ENCODE measurements around the gene VPS51. TPM values are rescaled to one million over a fixed set of nuclear protein-coding genes. Genes with fewer than 3 reads are reported as not detected.

The VPS51 gene
- total and polyA plus RNA-seq, 2 of the 13 experiments (the other 11 are each of a cell fraction or from before 2014, with no cell fraction given): 76.3 to 90.6 TPM

- TF ChIP-seq, protein P1, sequence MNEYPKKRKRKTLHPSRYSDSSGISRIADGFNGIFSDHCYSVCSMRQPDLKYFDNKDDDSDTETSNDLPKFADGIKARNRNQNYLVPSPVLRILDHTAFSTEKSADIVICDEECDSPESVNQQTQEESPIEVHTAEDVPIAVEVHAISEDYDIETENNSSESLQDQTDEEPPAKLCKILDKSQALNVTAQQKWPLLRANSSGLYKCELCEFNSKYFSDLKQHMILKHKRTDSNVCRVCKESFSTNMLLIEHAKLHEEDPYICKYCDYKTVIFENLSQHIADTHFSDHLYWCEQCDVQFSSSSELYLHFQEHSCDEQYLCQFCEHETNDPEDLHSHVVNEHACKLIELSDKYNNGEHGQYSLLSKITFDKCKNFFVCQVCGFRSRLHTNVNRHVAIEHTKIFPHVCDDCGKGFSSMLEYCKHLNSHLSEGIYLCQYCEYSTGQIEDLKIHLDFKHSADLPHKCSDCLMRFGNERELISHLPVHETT (CRISPR knock-in tag; conservative IDR thresholded peaks at IDR 0.05): no peak
- TF ChIP-seq ZNF547 (CRISPR knock-in tag; IDR thresholded peaks at IDR 0.05) (no peak), ZBTB43 (CRISPR knock-in tag; conservative IDR thresholded peaks at IDR 0.05) (no peak), ATF2 (CRISPR knock-in tag; IDR thresholded peaks at IDR 0.05) (no peak), ZNF510 (CRISPR knock-in tag; IDR thresholded peaks at IDR 0.05; ENCODE audit: low read depth) (no peak), NR2F6 (IDR thresholded peaks at IDR 0.05) (no peak), NR2F6 (CRISPR knock-in tag; IDR thresholded peaks at IDR 0.05) (no peak), ZNF616 (CRISPR knock-in tag; IDR thresholded peaks at IDR 0.05; ENCODE audit: low read depth) (no peak), ZFP36L2 (CRISPR knock-in tag; IDR thresholded peaks at IDR 0.05) (no peak), ZNF564 (CRISPR knock-in tag; IDR thresholded peaks at IDR 0.05) (no peak), HES4 (CRISPR knock-in tag; IDR thresholded peaks at IDR 0.05; ENCODE audit: borderline replicate concordance) (no peak), KLF12 (CRISPR knock-in tag; IDR thresholded peaks at IDR 0.05; ENCODE audit: borderline replicate concordance) (0 out of 2 replicates have a peak, but pooled peaks have one; percentile 40), TBX2 (CRISPR knock-in tag; IDR thresholded peaks at IDR 0.05; ENCODE audit: borderline replicate concordance) (peak; percentile 33; the same call in 1 of the 2 replicates), ZNF382 (CRISPR knock-in tag; IDR thresholded peaks at IDR 0.05; ENCODE audit: borderline replicate concordance) (no peak), MIXL1 (CRISPR knock-in tag; IDR thresholded peaks at IDR 0.05) (no peak), MXD1 (CRISPR knock-in tag; IDR thresholded peaks at IDR 0.05) (no peak), ZFAT (CRISPR knock-in tag; conservative IDR thresholded peaks at IDR 0.05) (no peak), KDM6A (CRISPR knock-in tag; IDR thresholded peaks at IDR 0.05; ENCODE audit: low read depth) (no peak)
- TF ChIP-seq, protein P2, sequence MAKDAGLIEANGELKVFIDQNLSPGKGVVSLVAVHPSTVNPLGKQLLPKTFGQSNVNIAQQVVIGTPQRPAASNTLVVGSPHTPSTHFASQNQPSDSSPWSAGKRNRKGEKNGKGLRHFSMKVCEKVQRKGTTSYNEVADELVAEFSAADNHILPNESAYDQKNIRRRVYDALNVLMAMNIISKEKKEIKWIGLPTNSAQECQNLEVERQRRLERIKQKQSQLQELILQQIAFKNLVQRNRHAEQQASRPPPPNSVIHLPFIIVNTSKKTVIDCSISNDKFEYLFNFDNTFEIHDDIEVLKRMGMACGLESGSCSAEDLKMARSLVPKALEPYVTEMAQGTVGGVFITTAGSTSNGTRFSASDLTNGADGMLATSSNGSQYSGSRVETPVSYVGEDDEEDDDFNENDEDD (CRISPR knock-in tag; IDR thresholded peaks at IDR 0.05; ENCODE audit: borderline replicate concordance): no peak; the same call in 1 of the 2 replicates
- TF ChIP-seq, protein P3, sequence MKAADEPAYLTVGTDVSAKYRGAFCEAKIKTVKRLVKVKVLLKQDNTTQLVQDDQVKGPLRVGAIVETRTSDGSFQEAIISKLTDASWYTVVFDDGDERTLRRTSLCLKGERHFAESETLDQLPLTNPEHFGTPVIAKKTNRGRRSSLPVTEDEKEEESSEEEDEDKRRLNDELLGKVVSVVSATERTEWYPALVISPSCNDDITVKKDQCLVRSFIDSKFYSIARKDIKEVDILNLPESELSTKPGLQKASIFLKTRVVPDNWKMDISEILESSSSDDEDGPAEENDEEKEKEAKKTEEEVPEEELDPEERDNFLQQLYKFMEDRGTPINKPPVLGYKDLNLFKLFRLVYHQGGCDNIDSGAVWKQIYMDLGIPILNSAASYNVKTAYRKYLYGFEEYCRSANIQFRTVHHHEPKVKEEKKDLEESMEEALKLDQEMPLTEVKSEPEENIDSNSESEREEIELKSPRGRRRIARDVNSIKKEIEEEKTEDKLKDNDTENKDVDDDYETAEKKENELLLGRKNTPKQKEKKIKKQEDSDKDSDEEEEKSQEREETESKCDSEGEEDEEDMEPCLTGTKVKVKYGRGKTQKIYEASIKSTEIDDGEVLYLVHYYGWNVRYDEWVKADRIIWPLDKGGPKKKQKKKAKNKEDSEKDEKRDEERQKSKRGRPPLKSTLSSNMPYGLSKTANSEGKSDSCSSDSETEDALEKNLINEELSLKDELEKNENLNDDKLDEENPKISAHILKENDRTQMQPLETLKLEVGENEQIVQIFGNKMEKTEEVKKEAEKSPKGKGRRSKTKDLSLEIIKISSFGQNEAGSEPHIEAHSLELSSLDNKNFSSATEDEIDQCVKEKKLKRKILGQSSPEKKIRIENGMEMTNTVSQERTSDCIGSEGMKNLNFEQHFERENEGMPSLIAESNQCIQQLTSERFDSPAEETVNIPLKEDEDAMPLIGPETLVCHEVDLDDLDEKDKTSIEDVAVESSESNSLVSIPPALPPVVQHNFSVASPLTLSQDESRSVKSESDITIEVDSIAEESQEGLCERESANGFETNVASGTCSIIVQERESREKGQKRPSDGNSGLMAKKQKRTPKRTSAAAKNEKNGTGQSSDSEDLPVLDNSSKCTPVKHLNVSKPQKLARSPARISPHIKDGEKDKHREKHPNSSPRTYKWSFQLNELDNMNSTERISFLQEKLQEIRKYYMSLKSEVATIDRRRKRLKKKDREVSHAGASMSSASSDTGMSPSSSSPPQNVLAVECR (CRISPR knock-in tag; IDR thresholded peaks at IDR 0.05; ENCODE audit: borderline replicate concordance): no peak
These were observed 35.8 kb upstream of the VPS51 start (continued) for GRCh38 chr11:65059959-65060824.
